ENCODE measurements around the gene PIKFYVE. TPM values are rescaled to one million over a fixed set of nuclear protein-coding genes. Genes with fewer than 3 reads are reported as not detected.

PIKFYVE gene
- total RNA-seq, 1 experiment from 2014 or later, result 27.2 TPM

DNA sequence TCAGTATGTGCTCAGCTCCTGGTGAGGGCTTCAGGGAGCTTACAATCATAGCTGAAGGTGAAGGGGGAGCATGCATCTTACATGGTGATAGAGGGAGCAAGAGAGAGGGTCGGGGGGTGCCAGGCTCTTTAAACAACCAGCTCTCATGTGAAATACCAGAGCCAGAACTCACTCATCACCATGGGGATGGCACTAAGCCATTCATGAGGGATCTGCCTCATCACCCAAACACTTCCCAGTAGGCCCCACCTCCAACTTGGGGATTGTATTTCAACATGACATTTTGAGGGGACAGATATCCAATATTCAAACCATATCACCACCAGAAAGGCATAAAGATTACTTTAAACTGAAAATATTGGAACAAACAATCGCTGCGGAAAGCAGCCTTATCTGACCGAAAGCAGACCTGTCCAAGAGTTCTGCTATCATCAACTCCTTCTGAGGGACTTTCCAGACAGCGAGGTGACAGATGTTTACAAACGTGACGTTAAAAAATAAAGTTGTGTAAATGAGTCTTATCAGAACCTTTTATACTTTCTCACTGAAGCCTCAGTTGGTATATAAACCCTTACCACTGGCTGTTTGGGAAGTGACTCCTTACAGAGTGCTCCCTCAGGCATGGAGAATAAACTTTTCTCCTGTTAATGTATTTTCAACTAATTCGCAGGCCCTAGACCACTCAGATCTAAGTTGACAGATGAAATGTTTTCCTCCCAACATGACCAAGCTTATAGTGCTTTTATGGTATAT, 105.0 kb downstream of the PIKFYVE start:
- Histone ChIP-seq H3K18ac (ENCODE audit: insufficient read length, low read depth, low read length) (no peak overlapping the region), H3K79me2 (ENCODE audit: insufficient read depth, low read length) (no peaks in the 10 kb centered on the region), H4K91ac (ENCODE audit: insufficient read length, low read depth, low read length) (no peak overlapping the region), H3K9me3 (ENCODE audit: control insufficient read depth, low read depth, low read length) (no peaks in the 10 kb centered on the region), H3K79me1 (ENCODE audit: insufficient read depth, low read depth, low read length, poor library complexity, severe bottlenecking) (no peaks in the 10 kb centered on the region), H3K23ac (ENCODE audit: insufficient read length, low read depth, low read length) (no peak overlapping the region), H4K5ac (ENCODE audit: insufficient read length, low read depth, low read length) (no peak overlapping the region), H2AK5ac (ENCODE audit: insufficient read length, low read length) (no peak overlapping the region), H3T11ph (ENCODE audit: low read length) (no peak overlapping the region), H3K9ac (ENCODE audit: extremely low read depth, insufficient read length, low read length) (no peak overlapping the region), H3K56ac (ENCODE audit: insufficient read length, low read depth, low read length) (no peak overlapping the region), H2BK20ac (ENCODE audit: low read depth, low read length, poor library complexity, severe bottlenecking) (no peak overlapping the region), H2BK5ac (ENCODE audit: insufficient read length, low read length) (no peak overlapping the region), H4K8ac (replicated peaks; ENCODE audit: insufficient read length, low read depth, low read length) (no peak overlapping the region), H2AFZ (ENCODE audit: low read length) (no peak overlapping the region), H3K23me2 (ENCODE audit: insufficient read length, low read depth, low read length, poor library complexity, severe bottlenecking) (no peaks in the 10 kb centered on the region), H2BK12ac (ENCODE audit: insufficient read length, low read depth, low read length) (no peak overlapping the region), H4K20me1 (ENCODE audit: control insufficient read depth, insufficient read depth, insufficient read length) (no peaks in the 10 kb centered on the region), H3K4me2 (ENCODE audit: insufficient read depth, insufficient read length, low read length) (no peak overlapping the region), H2BK120ac (ENCODE audit: low read depth, low read length, poor library complexity, severe bottlenecking) (no peak overlapping the region), H3K27ac (ENCODE audit: insufficient read length, low read depth, low read length) (no peak overlapping the region), H3K4ac (ENCODE audit: low read depth, low read length) (no peak overlapping the region), H3K4me1 (ENCODE audit: insufficient read depth, low read length) (peaks cover 4% of the 10 kb centered on the region; the same call in 1 of the 2 replicates), H2BK15ac (ENCODE audit: low read depth, low read length) (no peak overlapping the region), H3K27me3 (ENCODE audit: insufficient read depth, low read length) (no peaks in the 10 kb centered on the region), H3K14ac (ENCODE audit: insufficient read depth, low read length) (no peak overlapping the region)
- H3K36me3 Mint-ChIP-seq (ENCODE audit: insufficient read depth in 1 of 3, low read depth in 3 of 3), result no peaks in the 10 kb centered on the region
- no peaks in the 10 kb centered on the region for H3K27me3 Mint-ChIP-seq (ENCODE audit: low read depth)
- TF ChIP-seq, protein P1, sequence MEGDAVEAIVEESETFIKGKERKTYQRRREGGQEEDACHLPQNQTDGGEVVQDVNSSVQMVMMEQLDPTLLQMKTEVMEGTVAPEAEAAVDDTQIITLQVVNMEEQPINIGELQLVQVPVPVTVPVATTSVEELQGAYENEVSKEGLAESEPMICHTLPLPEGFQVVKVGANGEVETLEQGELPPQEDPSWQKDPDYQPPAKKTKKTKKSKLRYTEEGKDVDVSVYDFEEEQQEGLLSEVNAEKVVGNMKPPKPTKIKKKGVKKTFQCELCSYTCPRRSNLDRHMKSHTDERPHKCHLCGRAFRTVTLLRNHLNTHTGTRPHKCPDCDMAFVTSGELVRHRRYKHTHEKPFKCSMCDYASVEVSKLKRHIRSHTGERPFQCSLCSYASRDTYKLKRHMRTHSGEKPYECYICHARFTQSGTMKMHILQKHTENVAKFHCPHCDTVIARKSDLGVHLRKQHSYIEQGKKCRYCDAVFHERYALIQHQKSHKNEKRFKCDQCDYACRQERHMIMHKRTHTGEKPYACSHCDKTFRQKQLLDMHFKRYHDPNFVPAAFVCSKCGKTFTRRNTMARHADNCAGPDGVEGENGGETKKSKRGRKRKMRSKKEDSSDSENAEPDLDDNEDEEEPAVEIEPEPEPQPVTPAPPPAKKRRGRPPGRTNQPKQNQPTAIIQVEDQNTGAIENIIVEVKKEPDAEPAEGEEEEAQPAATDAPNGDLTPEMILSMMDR (conservative IDR thresholded peaks at IDR 0.05), result no peak
- H3K9me3 Mint-ChIP-seq, result no peaks in the 10 kb centered on the region
- H3K4me3 Mint-ChIP-seq, result no peak overlapping the region
- no peak overlapping the region for H3K27ac Mint-ChIP-seq
- no peak for DNase-seq
- WGBS (ENCODE audit: extremely low coverage, insufficient read length, low lambda C conversion rate), result no CpG with 5 or more reads among the region's 8 CpGs
- peaks cover 14% of the 10 kb centered on the region in 2 experiments for H3K4me1 Mint-ChIP-seq
